Stimulated activated CD8-positive, alpha-beta memory T cell treated with anti-CD3 and anti-CD28 coated beads, Interleukin-15, amount 100 ng/mL, for 1 hour (primary cell): ENCODE measurements around the gene SOX13.

Source experiments
- DNase-seq: peaks from one replicate; pipeline ENCODE4 v3.0.0-alpha.2; 2020; ENCODE audit warnings: low read depth

SOX13 gene

GRCh38 chr1:204131978-204132377 lies 59.1 kb downstream of the SOX13 start:
- no peak for DNase-seq

GRCh38 chr1:204132718-204133117 lies 59.8 kb downstream of the SOX13 start:
- no peak for DNase-seq

GRCh38 chr1:204134103-204134502 lies 61.2 kb downstream of the SOX13 start:
- no peak for DNase-seq

- DNase-seq, result no peak
Measured at GRCh38 chr1:204136814-204137213, 63.9 kb downstream of the SOX13 start.

- DNase-seq, result no peak
Measured at GRCh38 chr1:204139088-204139487, 66.2 kb downstream of the SOX13 start.

- DNase-seq, result no peak
Measured at GRCh38 chr1:204139952-204140351, 67.0 kb downstream of the SOX13 start.

- no peak for DNase-seq
Measured at GRCh38 chr1:204141131-204141530, 68.2 kb downstream of the SOX13 start.

- DNase-seq, result no peak
Measured at GRCh38 chr1:204142032-204142974, 69.4 kb downstream of the SOX13 start.

- DNase-seq, result no peak
Measured at GRCh38 chr1:204143276-204144041, 70.5 kb downstream of the SOX13 start.

- DNase-seq, result no peak
Measured at GRCh38 chr1:204145033-204145504, 72.2 kb downstream of the SOX13 start.

GRCh38 chr1:204146309-204146708 lies 73.4 kb downstream of the SOX13 start:
- no peak for DNase-seq

GRCh38 chr1:204146965-204147364 lies 74.0 kb downstream of the SOX13 start:
- no peak for DNase-seq

GRCh38 chr1:204147406-204148383 lies 74.8 kb downstream of the SOX13 start:
- DNase-seq, result no peak

- DNase-seq, result no peak
Measured at GRCh38 chr1:204149107-204149506, 76.2 kb downstream of the SOX13 start.

GRCh38 chr1:204149635-204150565 lies 77.0 kb downstream of the SOX13 start:
- DNase-seq, result no peak

GRCh38 chr1:204150702-204151551 lies 78.0 kb downstream of the SOX13 start:
- DNase-seq, result no peak

- DNase-seq, result peak; percentile 15
Measured at GRCh38 chr1:204151552-204152309, 78.8 kb downstream of the SOX13 start, which contains the start of gene ETNK2. Gene ETNK2, minus strand, starts transcription at chr1:204152044. Its CDS starts 192 bp downstream, at chr1:204151852.

- DNase-seq, result no peak
Measured at GRCh38 chr1:204152310-204153044, 79.6 kb downstream of the SOX13 start.
